HG03095 (cell line): ENCODE measurements around the gene MAB21L3.

Experiments used
- ATAC-seq: cut with Tn5 transposase; IDR thresholded peaks from one replicate; pipeline ENCODE4 v1.9.1; 2021; ENCODE audit warnings: moderate library complexity; ENCODE audit not compliant: unreplicated experiment

MAB21L3 gene

DNA sequence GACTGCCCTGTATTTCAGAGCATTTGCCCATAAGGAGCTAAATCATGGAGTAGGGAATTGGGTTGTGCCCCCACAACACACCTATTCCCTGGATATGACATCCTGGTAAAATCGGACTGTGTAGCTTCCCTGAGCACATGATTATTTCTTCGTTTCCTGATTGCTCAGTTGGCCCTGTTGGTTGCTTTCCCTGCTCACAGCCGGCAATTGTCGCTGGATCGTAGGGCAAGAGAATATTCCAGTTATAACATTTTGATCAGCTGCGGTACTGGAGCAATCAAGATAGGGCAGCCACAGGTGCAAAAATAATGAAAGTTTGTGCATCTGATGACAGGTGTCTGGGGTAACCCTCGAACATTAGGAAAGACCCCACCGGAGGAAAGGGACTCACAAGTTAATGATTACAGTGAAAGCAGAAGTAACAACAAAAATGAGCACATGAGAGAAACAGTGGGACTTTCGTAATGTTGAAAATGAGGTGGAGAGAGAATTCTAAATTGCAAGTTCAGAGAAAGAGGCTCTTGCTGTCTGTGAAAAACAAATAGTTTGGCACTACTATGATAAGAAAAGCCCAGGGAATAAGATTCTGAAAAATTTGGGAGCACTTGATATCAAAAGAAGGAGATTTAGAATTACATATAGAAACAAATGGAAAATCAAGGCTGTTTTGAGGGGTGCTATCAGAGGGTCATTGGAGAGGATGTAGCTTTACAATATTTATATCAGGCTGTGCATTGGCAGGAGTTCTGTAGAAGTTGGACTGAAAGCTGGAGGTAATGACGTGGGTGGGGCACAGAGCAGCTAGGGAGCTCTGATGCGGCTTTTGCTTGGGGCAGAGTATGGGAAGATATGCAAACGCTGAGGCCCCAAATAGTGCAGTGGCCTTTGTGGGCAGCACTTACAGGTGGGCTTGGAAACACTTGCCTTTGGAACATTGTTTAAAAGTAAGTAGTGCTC is at the start of gene MAB21L3:
Gene MAB21L3, plus strand, starts transcription at position 833 of the 957 bp plus-strand sequence. CDS start 1,217 bp downstream, outside the sequence.
- ATAC-seq, result peak; percentile 60

DNA sequence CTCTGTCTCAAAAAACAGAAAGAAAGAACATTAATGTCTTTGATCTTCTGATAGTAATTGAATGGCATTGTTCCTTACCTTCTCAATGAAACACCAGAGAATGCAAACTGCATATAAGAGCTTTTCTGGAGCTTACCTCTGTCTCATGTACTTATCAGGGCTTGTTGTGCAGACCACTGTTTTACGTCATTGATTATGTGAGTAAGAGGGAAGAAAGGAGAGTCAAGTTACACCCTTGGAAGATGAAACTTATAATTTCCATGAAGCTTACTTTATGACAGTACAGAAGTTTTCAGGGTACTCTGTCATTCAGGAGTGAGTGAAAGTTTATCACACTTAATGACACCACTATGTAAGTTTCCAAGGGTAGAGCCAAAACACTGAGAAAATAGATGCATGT is 49.0 kb upstream of the MAB21L3 start:
- ATAC-seq, result no peak

DNA sequence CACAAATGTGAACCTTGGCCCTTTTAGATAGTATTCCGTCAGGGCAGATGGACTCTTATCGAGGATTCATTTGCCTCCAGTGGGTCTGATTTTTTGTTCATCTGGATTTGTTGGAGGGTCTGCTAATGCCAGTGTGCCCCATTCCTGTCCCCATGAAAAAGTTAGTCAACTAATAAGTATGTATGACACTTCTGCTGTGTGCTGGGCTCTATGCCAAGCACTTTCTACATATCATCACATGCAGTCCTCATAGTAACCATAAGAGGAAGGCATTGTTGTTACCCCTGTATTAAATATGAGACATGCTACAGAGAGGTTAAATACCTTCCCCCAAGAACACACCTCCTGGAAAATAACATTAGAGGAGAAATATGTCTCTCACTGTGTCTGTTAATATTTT is 46.6 kb upstream of the MAB21L3 start:
- no peak for ATAC-seq

DNA sequence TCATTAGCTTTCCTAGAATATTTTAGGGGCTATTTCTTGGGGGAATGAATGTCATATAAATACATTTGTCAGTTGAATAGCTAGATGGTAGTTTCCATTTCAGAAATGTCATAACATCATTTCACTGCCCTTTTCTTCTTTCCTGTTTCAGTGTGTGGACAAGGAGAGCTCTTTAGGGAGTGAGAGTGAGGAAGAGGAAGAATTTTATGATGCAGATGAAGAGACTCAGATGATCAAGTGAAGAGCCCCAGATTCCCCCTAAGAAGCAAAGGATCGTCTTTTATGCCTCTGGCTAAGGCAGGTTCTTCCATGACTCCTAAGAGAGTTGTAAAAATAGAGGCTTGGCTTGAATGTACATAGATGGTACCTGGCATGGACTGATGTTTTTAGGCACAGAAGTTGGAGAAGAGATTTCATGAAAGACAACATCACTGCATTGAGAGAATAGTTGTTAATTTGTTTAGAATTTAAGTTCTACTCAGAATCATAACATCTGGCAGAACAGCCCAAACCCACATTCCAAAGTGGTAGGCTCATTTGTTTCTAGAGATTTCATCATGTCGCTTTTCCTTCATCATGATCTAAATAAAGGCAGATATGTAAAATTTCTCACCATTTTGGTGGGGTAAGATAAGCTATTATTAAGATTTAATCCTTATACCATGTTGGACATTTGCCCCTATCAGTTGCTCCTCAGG is 44.2 kb upstream of the MAB21L3 start:
- no peak for ATAC-seq

DNA sequence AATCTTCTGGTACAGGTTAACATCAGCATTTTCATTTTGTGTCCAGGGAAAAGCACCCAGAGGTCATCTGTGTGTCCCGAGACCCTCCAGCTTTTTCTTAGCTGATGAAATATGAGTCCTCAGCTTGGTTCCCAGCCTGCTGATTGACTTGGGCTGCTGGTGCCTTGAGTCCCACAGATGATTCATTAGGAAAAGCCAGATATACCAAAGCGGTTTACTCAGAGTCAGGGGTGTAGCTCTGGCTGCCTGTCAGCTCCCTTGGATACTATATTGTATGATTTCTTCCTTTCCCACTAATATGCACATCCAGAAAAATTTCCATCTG is 43.7 kb upstream of the MAB21L3 start:
- ATAC-seq, result no peak

DNA sequence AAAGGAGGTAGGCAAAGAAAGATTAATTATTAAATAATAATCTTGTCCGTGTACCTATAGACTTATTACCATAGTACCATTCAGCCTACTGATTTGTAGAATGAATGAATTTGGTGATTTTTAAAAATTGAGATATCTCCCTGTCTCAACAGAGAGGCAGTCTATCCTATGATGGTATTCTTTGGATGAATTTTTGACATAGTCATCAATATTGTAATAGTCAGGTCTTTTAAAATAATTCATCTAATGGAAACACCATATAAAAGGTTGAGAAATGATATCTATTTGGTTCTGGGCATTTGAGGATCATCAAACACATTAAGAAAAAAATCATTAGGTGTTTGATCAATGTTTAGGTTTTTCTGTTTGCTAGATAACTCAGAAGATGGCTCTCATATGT is 35.6 kb upstream of the MAB21L3 start:
- ATAC-seq, result no peak

DNA sequence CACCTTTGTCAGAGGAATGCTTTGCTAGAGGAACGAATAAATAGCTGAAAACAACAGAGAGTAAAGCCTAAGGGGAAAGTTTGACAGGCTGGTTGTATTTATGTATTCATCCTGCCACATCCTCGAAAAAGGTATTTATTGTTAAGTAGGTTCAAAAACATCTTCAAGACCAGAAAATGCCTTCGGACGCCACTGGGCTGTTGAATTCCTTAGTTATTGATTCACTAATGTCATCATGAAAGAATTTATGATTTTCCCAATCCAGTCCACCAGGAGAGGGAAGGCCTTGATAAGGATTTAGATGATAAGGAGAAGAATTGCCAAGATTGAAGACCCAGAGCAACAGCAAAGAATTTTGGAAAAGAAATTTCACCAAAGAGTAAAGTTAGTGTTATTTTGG is 35.2 kb upstream of the MAB21L3 start:
- ATAC-seq, result no peak

DNA sequence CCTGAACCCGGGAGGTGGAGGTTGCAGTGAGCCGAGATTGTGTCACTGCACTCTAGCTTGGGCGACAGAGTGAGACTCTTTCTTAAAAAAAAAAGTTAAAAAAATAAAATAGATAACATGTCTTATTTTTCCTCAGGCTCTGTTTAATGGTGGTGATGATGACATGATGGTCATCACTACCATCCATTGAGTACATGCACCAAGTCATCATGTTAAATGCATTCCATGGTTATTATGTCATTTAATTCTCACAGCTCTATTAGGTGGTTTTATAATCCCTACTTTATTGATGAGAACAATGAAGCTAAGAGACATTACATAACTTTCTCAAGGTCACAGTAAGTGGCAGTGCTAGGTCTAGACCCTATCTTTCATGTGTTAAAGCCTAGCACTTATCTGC is 34.4 kb upstream of the MAB21L3 start:
- no peak for ATAC-seq

DNA sequence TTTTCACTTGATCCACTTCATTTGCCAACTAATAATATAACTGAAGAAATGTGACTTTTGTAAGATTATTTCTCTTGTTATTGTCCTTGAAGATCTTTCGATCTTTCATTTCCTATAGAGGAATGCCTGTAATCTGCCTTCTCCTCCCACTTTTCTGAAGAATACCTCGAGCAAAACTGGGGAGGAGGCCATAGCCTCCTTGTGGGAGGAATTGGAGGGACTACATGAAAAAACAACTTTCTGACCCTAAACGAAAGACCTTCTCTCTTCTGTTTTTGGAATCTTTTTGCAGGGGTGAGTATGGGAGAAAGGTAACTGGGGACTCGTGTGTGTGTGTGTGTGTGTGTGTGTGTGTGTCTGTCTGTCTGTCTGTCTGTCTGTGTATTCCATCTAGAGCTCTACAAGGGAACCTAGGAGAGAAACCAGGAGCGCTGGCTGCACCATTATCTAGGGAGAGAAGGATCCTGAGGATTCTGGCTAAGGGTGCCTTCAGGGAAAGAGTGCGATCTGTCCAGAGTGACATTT is 32.4 kb upstream of the MAB21L3 start:
- no peak for ATAC-seq

DNA sequence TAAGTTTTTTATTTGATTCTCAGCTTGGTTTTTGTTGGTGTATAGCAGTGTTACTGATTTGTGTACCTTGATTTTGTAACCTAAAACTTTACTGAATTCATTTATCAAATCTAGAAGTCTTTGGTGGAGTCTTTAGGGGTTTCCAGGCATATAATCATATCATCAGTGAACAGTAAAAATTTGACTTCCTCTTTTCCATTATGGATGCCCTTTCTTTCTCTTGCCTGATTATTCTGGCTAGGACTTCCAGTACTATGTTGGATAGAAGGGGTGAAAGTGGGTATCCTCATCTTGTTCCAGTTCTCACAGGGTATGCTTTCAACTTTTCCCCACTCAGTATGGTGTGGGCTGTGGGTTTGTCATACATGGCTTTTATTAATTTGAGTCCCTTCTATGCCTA is 23.6 kb upstream of the MAB21L3 start:
- no peak for ATAC-seq

DNA sequence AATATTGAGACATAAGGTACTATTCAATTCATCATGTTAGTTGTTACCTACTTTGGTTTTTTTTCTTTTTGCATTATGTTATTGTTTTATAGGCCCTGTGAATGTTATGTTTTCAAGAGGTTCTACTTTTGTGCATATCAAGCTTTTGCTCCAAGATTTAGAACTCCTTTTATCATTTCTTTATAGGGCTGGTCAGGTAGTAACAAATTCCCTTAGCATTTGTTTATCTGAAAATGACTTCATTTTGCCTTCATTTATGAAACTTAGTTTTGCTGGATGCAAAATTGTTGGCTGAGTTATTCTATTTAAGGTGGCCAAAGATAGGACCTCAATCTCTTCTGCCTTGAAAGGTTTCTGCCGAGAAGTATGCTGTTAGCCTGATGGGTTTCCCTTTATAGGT is 21.3 kb upstream of the MAB21L3 start:
- ATAC-seq, result no peak

DNA sequence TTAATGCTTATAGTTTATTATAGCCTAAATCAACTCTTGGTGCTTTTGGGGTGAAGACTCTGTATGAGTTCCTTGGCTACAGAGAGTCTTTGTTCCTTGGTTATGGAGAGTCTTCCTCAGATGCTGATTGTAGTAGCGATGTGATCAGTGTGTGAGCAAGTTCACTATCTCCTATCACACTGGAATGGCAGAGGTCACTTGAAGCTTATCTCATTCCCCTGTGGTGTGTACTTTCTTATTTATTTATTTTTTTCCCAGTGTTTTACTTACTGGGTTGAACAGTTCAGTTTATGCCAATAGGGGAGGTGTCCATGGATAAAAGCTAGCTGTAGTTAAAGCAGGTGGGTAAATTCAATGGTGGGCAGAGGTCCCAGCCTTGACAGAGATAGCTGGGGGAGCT is 20.1 kb upstream of the MAB21L3 start:
- no peak for ATAC-seq

DNA sequence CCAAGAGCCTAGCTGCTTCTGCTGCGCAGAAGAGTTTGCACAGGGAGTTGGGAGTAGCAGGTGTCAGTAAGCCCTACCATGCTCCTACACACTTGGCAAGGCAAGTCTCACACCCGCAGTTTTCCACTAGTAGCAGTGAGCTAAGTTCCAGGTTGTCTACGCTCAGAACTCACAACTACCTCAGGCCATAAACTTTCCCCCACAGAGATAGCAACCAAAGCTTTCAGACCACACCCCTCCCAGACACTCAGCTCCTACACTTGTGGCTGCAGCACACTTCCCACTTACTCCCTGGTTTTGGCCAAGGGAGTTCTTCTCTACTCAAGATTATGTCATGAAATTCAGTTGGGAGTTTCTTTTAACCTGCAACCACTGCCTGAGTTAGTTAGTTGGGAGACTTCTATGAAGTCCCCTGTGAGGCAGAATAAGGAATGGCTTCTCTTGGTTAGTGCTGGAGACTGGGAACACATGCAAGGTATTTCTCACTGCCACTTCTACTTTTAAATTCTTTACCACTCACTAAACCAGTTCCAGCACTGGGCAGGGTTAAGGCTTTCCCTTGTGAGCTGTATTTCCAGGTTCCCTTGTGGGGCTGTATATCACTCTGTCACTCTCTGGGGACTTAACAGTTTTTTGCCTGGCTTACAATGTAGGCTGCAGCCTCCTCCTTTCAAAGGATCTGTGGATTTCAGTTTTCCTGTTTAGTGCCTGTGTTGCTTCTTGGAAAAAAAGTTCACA is 18.3 kb upstream of the MAB21L3 start:
- no peak for ATAC-seq

DNA sequence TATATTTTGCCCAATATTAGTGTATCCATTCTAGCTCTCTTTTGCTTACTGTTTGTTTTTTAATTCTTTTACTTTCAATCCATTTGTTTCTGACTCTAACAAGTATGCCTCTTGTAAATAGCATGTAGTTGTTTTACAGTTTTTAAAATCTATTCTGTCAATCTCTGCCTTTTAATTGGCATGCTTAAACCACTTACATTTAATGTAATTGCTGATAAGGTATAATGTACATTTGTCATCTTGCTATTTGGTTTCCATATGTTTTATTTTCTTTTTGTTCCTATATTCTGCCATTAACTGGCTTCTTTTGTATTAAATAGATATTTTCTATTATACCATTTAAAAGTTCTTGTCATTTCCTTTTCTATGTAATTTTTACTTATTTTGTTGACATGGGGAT is 16.2 kb upstream of the MAB21L3 start:
- no peak for ATAC-seq

DNA sequence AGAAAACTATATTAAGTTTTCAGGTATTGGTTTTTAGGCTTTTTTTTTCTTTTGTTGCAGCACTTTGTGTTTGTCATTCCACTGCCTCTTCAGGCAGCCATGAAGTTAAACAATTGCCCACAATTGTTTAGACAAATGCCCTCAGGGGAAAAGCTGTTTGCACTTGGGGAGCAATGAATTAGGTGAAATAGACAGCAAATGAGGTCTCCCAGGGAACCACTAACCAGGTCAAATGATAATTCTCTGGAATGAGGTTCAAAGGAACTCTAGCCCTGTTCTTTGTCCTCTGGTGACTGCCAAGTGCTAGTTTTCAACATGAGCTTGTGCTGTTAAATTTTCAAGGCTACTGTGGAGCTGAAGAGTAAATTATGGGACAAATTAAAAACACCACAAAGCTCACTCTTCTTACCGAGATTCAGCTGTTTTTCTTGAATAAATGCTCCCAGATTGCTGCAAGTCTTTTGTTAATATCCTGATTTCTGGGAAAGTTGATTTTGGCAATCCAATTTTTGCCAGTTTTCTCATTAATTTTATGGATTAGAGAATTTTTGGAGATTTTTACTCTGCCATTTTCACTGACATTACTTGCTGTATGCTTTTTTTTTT is 15.1 kb upstream of the MAB21L3 start:
- no peak for ATAC-seq

DNA sequence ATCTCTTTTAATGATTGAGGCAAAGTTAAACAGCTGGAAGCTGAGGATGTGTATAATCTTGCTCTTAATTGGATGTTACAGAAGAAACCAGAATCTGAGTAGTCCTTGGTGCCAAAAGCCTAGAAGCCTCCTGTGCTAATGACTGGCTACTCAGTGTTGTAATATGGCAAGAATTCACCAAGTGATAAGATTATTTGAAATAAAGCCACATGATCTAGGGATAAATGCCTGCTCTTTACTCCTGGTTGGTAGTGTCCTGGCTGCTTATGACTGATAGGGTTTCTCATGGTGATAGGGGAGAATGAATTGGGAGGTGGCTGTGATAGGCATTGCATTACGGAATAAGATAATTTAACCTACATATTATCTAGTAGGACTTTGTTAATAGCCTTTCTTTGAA is 13.6 kb upstream of the MAB21L3 start:
- no peak for ATAC-seq

DNA sequence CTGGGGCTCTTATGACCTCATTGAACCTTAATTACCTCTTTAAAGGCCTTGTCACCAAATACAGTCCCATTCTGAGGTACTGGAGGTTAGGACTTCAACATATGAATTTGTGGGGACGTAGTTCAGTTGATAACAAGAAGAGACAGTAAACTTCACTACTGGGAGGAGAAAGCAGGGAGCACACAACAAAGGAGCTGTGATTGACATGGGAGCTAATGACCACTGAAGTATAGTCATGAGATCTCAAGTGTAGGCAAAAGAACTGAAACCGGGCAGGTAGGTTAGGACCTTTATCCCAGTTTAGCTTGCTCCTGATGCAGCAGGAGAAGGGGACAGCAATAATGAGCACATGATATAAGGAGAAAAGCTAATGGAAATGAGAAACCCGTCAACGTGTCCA is 11.8 kb upstream of the MAB21L3 start:
- no peak for ATAC-seq

DNA sequence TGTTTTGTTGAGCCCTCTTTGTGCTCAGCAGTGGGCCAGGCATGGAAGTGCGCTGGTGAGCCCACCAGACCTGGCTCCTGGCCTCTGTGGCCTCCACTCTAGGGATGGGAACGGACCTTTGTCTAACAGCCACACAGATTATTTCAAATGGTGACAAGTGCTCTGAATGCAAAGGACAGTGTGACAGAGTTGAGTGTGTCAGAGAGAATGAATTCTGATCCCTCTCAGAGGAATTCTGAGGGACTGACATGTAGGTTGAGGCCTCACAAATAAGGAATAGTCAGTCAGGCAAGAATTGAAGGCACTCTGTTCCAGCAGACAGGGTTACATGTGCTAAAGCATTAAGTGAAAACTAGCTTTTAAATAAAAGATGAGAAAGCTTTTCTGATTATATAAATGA is 11.3 kb upstream of the MAB21L3 start:
- no peak for ATAC-seq

DNA sequence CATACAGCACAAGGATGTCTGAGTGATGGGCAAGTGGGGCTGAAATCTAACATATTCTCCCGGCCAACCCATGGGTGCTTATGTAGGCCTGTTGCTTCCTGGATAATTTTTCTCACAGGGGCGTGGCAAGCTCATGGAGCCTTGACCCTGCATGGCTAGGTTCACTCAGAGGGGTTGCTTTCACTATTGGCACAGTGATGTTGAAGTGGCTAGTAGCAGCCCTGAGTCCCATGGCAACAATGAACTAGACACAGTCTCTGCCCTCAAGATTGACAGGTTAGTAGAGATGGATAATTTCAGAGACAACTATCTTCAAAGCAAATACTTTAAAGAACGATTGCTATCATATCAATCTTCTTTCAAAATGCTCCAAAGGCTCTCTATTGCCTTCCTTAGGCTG is 6.5 kb upstream of the MAB21L3 start:
- no peak for ATAC-seq

DNA sequence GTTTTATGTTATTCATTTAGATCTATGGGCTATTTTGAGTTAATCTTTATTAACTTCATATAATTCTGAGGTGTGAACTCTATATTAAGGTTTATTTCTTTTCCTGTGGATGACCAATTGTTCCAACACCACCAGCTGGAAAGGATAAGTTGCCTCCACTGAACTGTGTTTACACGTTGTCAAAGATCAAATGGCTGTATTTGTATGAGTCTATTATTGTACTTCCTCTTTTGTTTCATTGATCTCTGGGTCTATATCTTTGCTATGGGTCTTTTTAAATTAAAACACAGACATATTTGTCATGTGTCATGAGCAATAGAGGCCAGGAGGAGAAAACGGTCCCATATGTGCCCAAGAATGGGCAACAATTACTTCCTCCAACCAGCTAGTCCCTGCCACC is 5.2 kb upstream of the MAB21L3 start:
- ATAC-seq, result no peak

DNA sequence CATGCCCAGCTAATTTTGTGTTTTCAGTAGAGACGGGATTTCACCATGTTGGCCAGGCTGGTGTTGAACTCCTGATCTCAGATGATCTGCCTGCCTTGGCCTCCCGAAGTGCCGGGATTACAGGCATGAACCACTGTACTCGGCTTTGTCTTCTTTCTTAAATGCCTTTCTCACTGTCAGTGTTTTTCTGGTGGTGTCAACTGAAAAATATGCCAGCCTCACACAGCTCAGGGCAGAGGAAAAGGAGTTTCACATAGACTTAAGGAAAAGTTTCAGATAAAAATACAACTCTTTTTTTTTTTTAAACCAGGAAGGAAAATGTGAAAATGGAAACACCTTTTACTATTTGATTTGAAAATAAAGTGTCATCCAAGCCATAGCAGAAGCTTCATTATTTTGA is 4.6 kb upstream of the MAB21L3 start:
- no peak for ATAC-seq
